ENCODE data around the gene SRCIN1.
A peak's percentile ranks its signal among the peaks of the same experiment; 100 is the strongest.

The SRCIN1 gene

GRCh38 chr17:38617074-38617860 is 11.5 kb upstream of the SRCIN1 start:
- DNase-seq, result no peak

- DNase-seq, result no peak
These were observed 10.6 kb upstream of the SRCIN1 start for GRCh38 chr17:38616361-38616760.

- DNase-seq, result no peak
These were observed 8.4 kb upstream of the SRCIN1 start for GRCh38 chr17:38613981-38614779.

- no peak for DNase-seq
These were observed 7.8 kb upstream of the SRCIN1 start for GRCh38 chr17:38613525-38613980.

- no peak for DNase-seq
These were observed 6.2 kb upstream of the SRCIN1 start for GRCh38 chr17:38611872-38612376.

- DNase-seq, result no peak
These were observed 5.5 kb upstream of the SRCIN1 start for GRCh38 chr17:38611070-38611786.

- no peak for DNase-seq
These were observed 3.7 kb upstream of the SRCIN1 start for GRCh38 chr17:38609280-38610031.

- DNase-seq, result no peak
These were observed 2.9 kb upstream of the SRCIN1 start for GRCh38 chr17:38608648-38609047.

GRCh38 chr17:38606646-38607611 is 1.2 kb upstream of the SRCIN1 start:
- DNase-seq, result no peak

- no peak for DNase-seq
These were observed 326 bp downstream of the SRCIN1 start for GRCh38 chr17:38605411-38605840.

GRCh38 chr17:38604479-38605403 is 1.0 kb downstream of the SRCIN1 start:
- DNase-seq, result no peak

GRCh38 chr17:38603786-38604478 is 1.8 kb downstream of the SRCIN1 start:
- no peak for DNase-seq

GRCh38 chr17:38602956-38603785 is 2.6 kb downstream of the SRCIN1 start:
- no peak for DNase-seq

- no peak for DNase-seq
These were observed 3.3 kb downstream of the SRCIN1 start for GRCh38 chr17:38602453-38602852.

- peak; percentile 68 to 79 for DNase-seq
These were observed 4.0 kb downstream of the SRCIN1 start for GRCh38 chr17:38601539-38602351.

GRCh38 chr17:38600906-38601305 is 4.8 kb downstream of the SRCIN1 start:
- no peak for DNase-seq

- no peak for DNase-seq
These were observed 5.3 kb downstream of the SRCIN1 start for GRCh38 chr17:38600416-38600815.
